SU-DHL-6 (cell line): Measurements from ENCODE around the gene COMMD9.

ENCODE experiments used
- H2AFZ ChIP-seq: fragments of 200-600 bp; sonication (generic); 2 replicates; pipeline ENCODE4 v1.6.1; 2014; ENCODE audit warnings: low read depth, mild to moderate bottlenecking, moderate library complexity, mixed read lengths, antibody characterized with exemption, low read length; ENCODE audit not compliant: severe bottlenecking
- H3F3A ChIP-seq: fragments of 200-600 bp; shearing (Covaris generic); 2 replicates; pipeline ENCODE4 v1.6.0; 2016; ENCODE audit warnings: antibody characterized with exemption, mild to moderate bottlenecking; ENCODE audit not compliant: insufficient read depth
- H3K27ac ChIP-seq: fragments of 200-600 bp; sonication (generic); 2 replicates; pipeline ENCODE4 v1.5.1; 2016; ENCODE audit warnings: low read depth, mild to moderate bottlenecking, low read length, moderate library complexity, mixed read lengths
- H3K27me3 ChIP-seq: fragments of 200-600 bp; sonication (generic), shearing (Covaris generic); 2 replicates; pipeline ENCODE4 v1.6.0; 2014; ENCODE audit warnings: mild to moderate bottlenecking, low read length
- H3K36me3 ChIP-seq: fragments of 200-600 bp; sonication (generic); 2 replicates; pipeline ENCODE4 v1.6.1; 2014; ENCODE audit warnings: mild to moderate bottlenecking, low read length, mixed read lengths
- H3K4me2 ChIP-seq: fragments of 300-600, 200-600 bp; shearing (Covaris generic), sonication (generic); 2 replicates; pipeline ENCODE4 v1.6.0; 2014; ENCODE audit warnings: low read length, low read depth, mild to moderate bottlenecking; ENCODE audit not compliant: poor library complexity, severe bottlenecking
- H3K4me3 ChIP-seq: fragments of 200-600 bp; sonication (generic); 2 replicates; pipeline ENCODE4 v1.5.1; 2014; ENCODE audit warnings: antibody characterized with exemption, low read length, mild to moderate bottlenecking, mixed read lengths; ENCODE audit not compliant: insufficient read depth, poor library complexity, severe bottlenecking
- H3K79me2 ChIP-seq: fragments of 200-600 bp; sonication (generic); 2 replicates; pipeline ENCODE4 v1.6.1; 2014; ENCODE audit warnings: mild to moderate bottlenecking, low read length, moderate library complexity; ENCODE audit not compliant: insufficient read depth
- H3K9ac ChIP-seq: fragments of 200-600 bp; sonication (generic); 2 replicates; pipeline ENCODE4 v1.7.0; 2014; ENCODE audit warnings: mild to moderate bottlenecking, low read length
- H3K9me2 ChIP-seq: fragments of 200-600 bp; sonication (generic); replicated peaks from 2 replicates; pipeline ENCODE4 v1.6.1; 2014; ENCODE audit warnings: low read length; ENCODE audit not compliant: insufficient read depth
- H3K9me3 ChIP-seq: fragments of 200-600 bp; sonication (generic); 2 replicates; pipeline ENCODE4 v1.6.1; 2014; ENCODE audit warnings: low read length, mixed read lengths; ENCODE audit not compliant: insufficient read depth
- H4K20me1 ChIP-seq: fragments of 200-600 bp; sonication (generic); 2 replicates; pipeline ENCODE4 v1.6.1; 2014; ENCODE audit warnings: low read depth, mild to moderate bottlenecking, antibody characterized with exemption, low read length, moderate library complexity, mixed read lengths
- EZH2phosphoT487 ChIP-seq: fragments of 200-600 bp; sonication (generic), shearing (Covaris generic); conservative IDR thresholded peaks from 2 replicates; pipeline ENCODE4 v1.6.1; 2018; ENCODE audit warnings: mild to moderate bottlenecking, antibody characterized with exemption, low read length, moderate library complexity, mixed read lengths
- TF ChIP-seq, protein P1 (sequence below): fragments of 200-600 bp; sonication (generic); IDR thresholded peaks from one replicate; pipeline ENCODE4 v1.5.1; 2017; ENCODE audit warnings: antibody characterized with exemption, mild to moderate bottlenecking, low read length, moderate library complexity; ENCODE audit not compliant: insufficient read depth, poor library complexity, severe bottlenecking

COMMD9 gene

DNA sequence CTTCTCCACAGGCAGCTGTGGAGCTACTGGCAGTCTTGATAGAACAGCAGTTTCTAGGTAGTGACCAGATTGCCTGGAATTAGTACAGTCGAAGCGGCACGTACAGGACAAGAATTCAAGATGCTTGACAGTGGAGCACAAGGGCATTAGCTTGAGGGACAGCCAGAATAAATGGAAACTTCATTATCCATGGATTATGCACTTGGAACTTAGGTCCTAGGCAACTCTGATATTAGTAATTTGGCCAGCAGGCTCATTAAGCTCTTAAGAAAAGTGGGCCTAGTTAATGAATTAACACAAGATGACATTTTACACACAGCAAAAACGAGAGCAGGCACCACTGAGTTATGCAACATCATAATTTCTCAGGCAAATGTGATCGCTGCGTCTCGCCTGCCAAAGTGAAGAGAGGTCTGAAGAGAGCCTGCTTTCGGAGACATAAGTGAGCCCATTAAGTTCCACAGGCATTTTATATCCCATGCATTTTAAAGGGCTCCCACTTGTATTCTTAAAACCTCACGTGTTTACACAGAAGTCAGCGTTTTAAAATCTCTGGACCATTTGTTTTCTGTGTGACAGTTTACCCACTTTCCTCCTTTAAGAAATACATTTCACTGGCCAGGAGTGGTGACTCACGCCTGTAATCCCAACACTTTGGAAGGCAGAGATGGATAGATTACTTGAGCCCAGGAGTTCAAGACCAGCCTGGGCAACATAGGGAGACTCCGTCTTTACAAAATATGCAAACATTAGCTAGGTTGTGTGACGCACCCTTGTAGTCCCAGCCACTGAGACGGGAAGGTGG is 66.2 kb downstream of the COMMD9 start:
- no peaks in the 10 kb centered on the region for H3K9me2 ChIP-seq
- no peak overlapping the region for H3K4me2 ChIP-seq
- H3K9ac ChIP-seq: no peak overlapping the region
- no peak overlapping the region for H3K4me3 ChIP-seq
- H3K9me3 ChIP-seq: peaks cover 10% of the 10 kb centered on the region
- H3K79me2 ChIP-seq: no peaks in the 10 kb centered on the region
- no peaks in the 10 kb centered on the region for H3K36me3 ChIP-seq
- TF ChIP-seq, protein P1, sequence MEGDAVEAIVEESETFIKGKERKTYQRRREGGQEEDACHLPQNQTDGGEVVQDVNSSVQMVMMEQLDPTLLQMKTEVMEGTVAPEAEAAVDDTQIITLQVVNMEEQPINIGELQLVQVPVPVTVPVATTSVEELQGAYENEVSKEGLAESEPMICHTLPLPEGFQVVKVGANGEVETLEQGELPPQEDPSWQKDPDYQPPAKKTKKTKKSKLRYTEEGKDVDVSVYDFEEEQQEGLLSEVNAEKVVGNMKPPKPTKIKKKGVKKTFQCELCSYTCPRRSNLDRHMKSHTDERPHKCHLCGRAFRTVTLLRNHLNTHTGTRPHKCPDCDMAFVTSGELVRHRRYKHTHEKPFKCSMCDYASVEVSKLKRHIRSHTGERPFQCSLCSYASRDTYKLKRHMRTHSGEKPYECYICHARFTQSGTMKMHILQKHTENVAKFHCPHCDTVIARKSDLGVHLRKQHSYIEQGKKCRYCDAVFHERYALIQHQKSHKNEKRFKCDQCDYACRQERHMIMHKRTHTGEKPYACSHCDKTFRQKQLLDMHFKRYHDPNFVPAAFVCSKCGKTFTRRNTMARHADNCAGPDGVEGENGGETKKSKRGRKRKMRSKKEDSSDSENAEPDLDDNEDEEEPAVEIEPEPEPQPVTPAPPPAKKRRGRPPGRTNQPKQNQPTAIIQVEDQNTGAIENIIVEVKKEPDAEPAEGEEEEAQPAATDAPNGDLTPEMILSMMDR: no peak
- TF ChIP-seq EZH2phosphoT487: no peak
- H4K20me1 ChIP-seq: no peaks in the 10 kb centered on the region
- no peaks in the 10 kb centered on the region for H3K27me3 ChIP-seq
- H3F3A ChIP-seq: no peaks in the 10 kb centered on the region
- H3K27ac ChIP-seq: no peak overlapping the region
- no peak overlapping the region for H2AFZ ChIP-seq
